Stimulated activated CD8-positive, alpha-beta memory T cell treated with anti-CD3 and anti-CD28 coated beads, Interleukin-4, amount 100 ng/mL, for 48 hours (primary cell): Measurements from ENCODE around the gene ZNF423.

ENCODE experiments used
- DNase-seq: peaks from one replicate; pipeline ENCODE4 v3.0.0-alpha.2; 2020

ZNF423 gene

GRCh38 chr16:49778202-49778930 lies 77.5 kb downstream of the ZNF423 start:
- no peak for DNase-seq

DNA sequence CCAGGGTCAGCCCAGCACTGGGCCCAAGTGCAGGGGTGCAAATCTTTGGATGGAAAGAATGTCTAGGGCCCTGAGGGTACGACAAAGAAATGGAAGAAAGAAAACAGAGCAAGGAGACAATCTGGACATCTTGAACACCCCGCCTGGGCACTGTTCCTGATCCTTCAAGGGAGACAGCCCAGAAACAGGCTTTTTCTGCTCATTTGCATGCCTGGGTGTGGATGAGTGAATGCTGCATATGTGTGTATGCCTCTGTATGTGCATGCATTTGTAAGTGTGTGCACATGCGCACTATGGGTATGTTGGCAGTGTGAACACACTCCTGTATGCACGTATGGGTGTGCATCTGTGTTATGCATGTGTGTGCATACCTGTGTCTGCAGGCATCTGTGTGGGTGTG lies 79.2 kb downstream of the ZNF423 start:
- no peak for DNase-seq

- DNase-seq: no peak
Observed at GRCh38 chr16:49776085-49776595, 79.8 kb downstream of the ZNF423 start.

DNA sequence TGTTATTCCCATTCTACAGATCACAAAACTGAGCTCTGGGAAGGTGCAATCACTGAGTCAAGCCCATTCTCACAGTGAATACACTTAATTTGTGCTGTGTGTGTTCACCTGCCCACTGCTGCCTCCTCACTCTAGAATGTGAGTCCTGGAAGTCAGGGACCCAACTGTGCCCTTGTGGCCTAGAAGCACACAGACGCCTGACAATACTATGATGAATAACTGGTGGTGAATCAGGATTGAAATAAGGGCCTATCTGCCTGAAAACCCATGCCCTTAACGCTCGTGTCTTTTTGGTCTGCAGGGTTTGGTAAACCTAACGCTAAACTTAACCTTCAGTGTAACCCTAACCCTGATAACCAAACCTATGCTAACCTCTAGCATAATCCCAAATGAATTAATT lies 80.3 kb downstream of the ZNF423 start:
- no peak for DNase-seq

GRCh38 chr16:49775018-49775417 lies 80.9 kb downstream of the ZNF423 start:
- no peak for DNase-seq

- no peak for DNase-seq
Observed at GRCh38 chr16:49773534-49774475, 82.1 kb downstream of the ZNF423 start.

DNA sequence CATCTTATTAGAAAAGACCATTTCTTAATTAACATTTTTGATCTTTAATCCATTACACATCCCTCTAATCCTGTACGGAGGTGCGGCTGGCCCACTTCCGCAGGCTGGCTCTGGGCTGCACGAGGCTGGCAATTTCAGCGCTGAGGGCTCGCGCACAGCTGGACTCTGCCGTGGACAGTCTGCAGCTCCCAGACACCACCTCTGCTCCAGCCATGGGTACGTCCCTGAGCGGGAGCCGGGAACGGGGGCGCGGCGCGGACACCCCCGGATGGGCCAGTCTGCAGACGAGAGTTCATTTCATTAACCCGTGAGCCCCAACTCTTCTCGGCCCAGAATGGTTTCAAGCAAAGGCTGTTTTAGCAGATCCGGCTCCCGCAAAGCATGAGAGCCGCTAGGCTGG lies 87.9 kb downstream of the ZNF423 start:
- no peak for DNase-seq

- DNase-seq: no peak
Observed at GRCh38 chr16:49767414-49767813, 88.5 kb downstream of the ZNF423 start.

DNA sequence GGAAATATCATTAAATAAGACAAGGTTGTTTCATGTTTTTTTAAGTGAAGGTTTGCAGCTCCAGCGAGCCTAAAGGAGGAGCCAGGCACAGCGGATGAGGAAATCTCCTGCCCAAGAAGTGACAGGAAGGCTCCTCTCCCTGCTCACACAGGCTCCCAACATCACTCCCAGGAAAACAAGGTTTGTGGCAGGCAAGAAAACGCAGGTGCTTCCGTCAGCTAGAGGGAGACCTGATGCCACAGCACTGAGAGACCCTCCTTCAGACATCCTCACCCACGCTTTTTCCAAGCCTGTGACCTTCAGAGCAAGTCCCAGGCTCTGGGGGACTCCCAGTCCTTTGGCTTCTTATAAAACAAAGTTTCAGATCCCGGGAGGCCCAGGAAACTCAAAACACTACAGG lies 89.7 kb downstream of the ZNF423 start:
- DNase-seq: no peak

DNA sequence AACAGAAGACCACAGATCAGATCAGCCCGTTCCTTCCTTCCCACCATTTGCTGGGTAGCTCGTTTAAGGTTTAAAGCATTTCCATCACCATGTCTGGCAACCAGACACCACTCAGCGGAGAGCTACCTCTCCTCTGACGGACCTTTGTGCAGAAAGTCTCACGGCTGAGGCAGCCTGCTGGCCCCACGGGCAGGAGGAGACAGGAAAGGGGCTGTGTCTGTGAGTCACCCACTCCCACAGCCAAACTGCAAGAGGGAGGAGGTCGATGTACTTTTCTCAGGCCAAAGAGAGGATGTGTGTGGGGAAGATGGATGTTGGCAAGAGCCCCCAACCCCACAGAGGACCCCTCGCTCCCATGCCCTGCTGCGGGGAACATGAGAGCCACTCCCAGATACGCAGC lies 92.1 kb downstream of the ZNF423 start:
- DNase-seq: no peak

DNA sequence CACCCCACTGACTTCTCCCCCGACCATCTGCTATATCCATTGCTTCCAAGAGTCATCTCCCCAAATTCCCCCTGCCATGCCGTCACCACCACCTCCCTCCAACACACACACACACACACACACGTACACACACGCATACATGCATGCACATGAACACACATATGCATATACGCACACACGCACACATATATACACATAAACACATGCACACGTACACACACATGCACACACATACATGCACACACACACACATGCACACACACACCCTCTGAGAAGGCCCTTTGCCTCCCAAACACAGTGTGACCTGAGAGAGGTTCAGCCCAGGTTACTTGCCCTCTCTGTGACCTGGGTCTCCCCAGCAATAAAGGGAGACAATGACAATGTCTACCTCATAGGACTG lies 95.1 kb downstream of the ZNF423 start:
- DNase-seq: no peak

DNA sequence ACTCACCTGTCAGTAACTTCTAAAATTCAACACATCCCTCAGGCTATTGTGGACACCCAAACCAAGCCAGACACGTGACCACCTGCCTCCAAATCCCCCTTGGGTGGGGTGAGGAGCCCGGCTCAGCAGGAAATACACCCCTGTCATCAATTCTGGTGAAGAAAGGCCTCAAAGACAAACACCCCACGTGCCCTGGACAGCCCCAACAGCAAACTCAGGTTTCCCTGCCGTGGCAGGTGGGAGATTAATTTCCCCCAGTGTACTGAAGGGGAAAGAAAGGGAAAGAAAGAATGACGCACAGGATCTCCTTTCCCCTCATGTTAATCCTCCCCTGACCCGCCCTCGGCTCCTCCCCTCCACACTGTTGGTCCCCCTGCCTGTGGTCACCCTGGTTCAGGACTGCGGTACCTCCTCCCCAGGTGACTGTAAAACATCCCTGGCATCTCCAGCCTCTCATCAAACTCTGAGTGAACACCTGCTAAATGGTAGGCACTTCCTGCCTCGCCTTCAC lies 98.3 kb downstream of the ZNF423 start:
- DNase-seq: no peak

DNA sequence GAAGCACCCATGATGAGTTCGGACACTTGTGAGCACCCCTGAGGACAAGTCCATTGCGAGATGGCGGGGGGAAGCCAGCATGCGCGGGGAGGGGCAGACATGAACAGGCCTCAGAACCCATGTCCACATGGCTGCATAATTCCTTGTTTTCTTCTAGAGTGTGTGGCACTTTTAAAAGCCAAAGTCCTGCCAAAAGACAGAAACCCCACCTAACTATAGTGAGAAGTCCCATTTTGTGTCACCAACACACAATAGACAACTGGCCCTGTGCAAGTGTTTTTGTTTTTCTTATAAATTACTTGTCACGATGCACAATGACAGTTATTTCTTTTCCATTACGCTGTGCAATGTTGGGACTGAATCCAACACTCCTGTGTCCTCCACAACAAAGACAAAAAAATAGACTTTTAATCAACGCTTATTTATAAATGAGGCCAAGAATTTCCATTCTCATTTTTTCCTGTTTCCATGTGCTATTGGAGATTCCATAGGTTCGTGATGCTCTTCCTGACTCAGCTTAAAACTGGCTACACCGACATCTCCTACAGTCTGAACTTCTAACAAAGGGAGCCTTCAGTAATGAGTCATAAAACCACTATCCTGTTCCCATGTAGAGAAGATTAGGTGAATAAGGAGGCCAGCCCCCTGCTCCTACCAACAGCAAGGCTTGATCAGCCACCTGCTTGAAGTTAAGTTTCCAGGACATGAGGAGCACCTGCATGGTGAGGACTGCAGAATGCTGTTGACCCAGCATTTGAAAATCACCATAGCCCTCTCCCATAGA lies 98.9 kb downstream of the ZNF423 start:
- no peak for DNase-seq

- no peak for DNase-seq
Observed at GRCh38 chr16:49755716-49756505, 100.0 kb downstream of the ZNF423 start.

GRCh38 chr16:49755313-49755620 lies 100.6 kb downstream of the ZNF423 start:
- DNase-seq: no peak

DNA sequence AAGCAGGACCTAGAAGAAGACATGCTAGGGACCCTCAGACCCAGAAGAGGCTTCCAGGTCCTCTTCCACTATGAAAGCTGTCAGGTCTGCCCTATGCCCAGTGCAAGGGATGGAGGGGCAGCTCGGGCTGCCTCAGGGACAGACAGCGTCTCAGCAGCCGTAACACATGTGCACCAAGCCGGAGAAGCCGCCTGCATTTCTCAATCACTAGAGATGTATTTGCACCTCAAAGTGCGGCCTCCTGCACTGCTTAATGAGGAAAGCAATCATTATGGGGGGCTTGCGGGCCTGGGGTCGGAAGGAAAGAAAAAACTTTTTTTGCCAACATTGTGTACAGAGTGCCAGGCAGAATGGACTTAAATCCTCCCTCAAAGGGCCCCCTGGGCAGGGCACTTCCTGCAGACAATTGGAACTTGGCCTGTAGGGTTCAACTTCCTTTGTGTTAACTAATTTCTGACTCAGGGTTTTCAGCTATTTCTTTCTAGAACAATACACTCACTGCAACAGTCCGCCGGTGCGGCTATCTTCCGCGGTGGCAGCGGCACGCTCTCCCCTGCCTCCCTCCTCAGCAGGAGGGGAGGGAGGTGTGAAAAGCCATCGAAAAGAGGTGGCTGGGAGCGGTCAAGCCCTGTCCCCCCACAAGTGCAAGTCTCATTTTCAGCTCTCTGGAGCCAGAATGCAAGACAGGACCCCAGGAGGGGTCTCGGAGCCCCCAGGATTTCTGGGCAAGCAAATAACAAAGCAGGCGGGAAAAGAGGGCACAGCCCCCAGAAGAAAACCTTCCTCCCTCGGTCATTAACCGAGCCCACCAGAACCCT lies 101.2 kb downstream of the ZNF423 start:
- no peak for DNase-seq

GRCh38 chr16:49750341-49751000 lies 105.4 kb downstream of the ZNF423 start:
- DNase-seq: no peak

DNA sequence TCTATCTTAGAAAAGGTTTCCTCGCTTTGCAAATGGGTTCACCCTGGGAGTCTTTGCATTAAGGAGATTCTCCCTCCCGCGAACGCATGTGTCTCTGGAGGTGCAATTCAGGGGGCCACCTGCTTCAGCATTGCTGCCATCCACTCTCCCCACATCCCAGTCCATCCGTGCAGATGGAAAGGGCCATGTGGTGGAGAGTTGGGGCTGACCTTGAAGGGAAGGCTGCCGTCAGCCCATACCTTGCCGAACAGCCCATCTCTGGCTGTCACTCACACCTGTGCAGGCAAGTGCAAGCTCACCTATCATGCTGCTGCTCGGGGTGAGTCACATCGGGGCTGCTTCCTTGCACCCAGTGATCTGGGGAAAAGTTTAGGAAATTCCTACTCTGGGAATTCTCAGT lies 106.1 kb downstream of the ZNF423 start:
- no peak for DNase-seq

DNA sequence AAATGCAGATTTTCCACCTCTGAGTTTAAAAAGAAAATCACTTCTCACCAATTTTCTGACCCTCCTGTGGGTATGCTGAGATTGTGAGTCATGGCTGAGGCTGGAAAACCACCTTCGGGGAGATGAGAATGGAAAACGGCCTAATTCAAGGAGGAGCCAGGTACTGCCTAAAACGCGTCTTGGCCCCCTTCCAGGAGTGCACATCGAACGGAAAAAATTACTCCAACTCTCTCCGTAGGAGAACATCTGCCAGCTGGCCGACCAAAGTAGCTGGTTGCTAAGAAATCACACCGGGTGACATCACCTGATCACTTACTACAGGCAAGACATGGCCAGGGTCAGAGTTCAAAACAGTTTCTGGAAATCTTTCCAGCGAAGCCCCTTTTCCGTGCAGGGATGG lies 107.6 kb downstream of the ZNF423 start:
- peak; percentile 44 for DNase-seq

GRCh38 chr16:49747654-49748053 lies 108.3 kb downstream of the ZNF423 start:
- DNase-seq: no peak

DNA sequence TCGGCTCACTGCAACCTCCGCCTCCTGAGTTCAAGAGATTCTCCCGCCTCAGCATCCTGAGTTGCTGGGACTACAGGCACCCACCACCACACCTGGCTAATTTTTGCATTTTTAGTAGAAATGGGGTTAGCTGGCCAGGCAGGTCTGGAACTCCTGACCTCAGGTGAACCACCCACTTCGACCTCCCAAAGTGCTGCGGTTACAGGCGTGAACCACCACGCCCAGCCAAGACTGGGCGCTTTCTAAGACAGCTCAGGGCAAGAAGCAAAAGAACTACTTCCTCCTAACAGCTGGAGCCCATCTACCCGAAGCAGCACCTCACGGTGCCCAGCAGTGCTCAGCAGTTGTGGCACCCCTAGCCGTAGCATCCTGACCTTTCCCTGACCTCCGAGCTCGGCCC lies 109.4 kb downstream of the ZNF423 start:
- no peak for DNase-seq
